GM12864 (cell line): Measurements from ENCODE around the gene AKT3.
"Not testable (repeated sequence)": the region's sequence is repeated elsewhere in the genome, so short reads cannot be mapped to it uniquely, and the experiment has no call there.

ENCODE experiments used
- DNase-seq: peaks from one replicate; pipeline ENCODE4 v3.0.0-alpha.2; 2011; ENCODE audit warnings: low read depth
- H3K4me3 ChIP-seq: 2 replicates; pipeline ENCODE4 v1.5.1; 2011; ENCODE audit warnings: mild to moderate bottlenecking, low read depth, low read length, control low read depth
- TF ChIP-seq, protein P1 (sequence below): IDR thresholded peaks from 2 replicates; pipeline ENCODE4 v1.5.1; 2011; ENCODE audit warnings: low read depth, mild to moderate bottlenecking, moderate library complexity, low read length, control low read depth, inconsistent platforms; ENCODE audit errors: missing control alignments

The AKT3 gene

GRCh38 chr1:243667133-243667532, 182.9 kb downstream of the AKT3 start:
- DNase-seq, result no peak
- TF ChIP-seq, protein P1, sequence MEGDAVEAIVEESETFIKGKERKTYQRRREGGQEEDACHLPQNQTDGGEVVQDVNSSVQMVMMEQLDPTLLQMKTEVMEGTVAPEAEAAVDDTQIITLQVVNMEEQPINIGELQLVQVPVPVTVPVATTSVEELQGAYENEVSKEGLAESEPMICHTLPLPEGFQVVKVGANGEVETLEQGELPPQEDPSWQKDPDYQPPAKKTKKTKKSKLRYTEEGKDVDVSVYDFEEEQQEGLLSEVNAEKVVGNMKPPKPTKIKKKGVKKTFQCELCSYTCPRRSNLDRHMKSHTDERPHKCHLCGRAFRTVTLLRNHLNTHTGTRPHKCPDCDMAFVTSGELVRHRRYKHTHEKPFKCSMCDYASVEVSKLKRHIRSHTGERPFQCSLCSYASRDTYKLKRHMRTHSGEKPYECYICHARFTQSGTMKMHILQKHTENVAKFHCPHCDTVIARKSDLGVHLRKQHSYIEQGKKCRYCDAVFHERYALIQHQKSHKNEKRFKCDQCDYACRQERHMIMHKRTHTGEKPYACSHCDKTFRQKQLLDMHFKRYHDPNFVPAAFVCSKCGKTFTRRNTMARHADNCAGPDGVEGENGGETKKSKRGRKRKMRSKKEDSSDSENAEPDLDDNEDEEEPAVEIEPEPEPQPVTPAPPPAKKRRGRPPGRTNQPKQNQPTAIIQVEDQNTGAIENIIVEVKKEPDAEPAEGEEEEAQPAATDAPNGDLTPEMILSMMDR, result no peak
- no peak overlapping the region for H3K4me3 ChIP-seq

DNA sequence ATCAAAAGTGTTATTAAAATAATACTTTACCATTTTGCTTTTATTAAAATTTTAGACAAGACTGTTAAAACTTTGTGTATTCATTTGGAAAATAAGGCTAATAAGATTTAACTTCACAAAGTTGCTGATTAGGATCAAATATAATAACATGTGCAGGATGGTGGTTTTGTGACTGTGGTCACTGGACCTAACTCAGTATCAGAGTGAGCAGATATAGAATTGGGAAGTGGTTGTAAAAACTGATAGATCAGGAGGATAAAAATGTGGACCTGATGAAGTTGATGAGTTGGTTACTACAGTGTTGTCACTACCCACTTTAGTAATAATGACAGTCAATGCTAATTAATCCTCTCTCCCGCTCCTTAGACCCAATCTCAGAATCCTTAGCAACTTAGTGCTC, 186.4 kb downstream of the AKT3 start:
- no peak for DNase-seq
- TF ChIP-seq, protein P1, result no peak
- H3K4me3 ChIP-seq, result no peak overlapping the region

- H3K4me3 ChIP-seq, DNase-seq: not testable (repeated sequence)
Observed at GRCh38 chr1:243662169-243662568, 187.9 kb downstream of the AKT3 start.

DNA sequence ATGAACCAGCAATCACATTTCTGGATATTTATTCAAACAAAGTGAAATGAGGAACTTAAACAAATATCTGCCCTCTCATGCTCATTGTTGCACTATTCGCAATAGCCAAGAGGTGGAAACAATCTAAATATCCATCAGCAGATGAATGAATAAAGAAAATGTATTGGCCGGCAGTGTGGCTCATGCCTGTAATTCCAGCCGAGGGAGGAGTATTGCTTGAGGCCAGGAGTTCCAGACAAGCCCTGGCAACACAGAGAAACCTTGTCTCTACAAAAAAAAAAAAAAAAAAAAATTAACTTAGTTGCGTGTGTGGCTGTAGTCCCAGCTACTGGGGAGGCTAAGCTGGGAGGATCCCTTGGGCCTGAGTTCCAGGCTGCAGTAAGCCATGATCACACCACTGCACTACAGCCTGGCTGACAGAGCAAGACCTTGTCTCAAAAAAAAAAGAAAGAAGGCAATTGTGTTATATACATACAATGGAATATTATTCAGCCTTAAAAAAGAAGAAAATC, 191.4 kb downstream of the AKT3 start:
- TF ChIP-seq, protein P1, result no peak
- no peak for DNase-seq
- no peak overlapping the region for H3K4me3 ChIP-seq

GRCh38 chr1:243657793-243658192, 192.2 kb downstream of the AKT3 start:
- no peak for DNase-seq
- TF ChIP-seq, protein P1, result no peak
- no peak overlapping the region for H3K4me3 ChIP-seq

GRCh38 chr1:243649530-243649929, 200.5 kb downstream of the AKT3 start:
- DNase-seq, H3K4me3 ChIP-seq: not testable (repeated sequence)

- TF ChIP-seq, protein P1, result no peak
- H3K4me3 ChIP-seq, result no peak overlapping the region
- no peak for DNase-seq
Observed at GRCh38 chr1:243646841-243647240, 203.2 kb downstream of the AKT3 start.

GRCh38 chr1:243645281-243645680, 204.8 kb downstream of the AKT3 start:
- DNase-seq, result no peak
- no peak overlapping the region for H3K4me3 ChIP-seq
- TF ChIP-seq, protein P1, result no peak
